HEK293 (cell line): ENCODE results near the gene AP1S1.
A peak's percentile ranks its signal among the peaks of the same experiment; 100 is the strongest.

Experiments used
- GLIS2 ChIP-seq: fragments of 450-650 bp; formaldehyde crosslinking; IDR thresholded peaks from 2 replicates; pipeline ENCODE4 v1.5.1; 2016; ENCODE audit warnings: missing biosample characterization, missing genetic modification characterization
- INSM2 ChIP-seq: fragments of 450-650 bp; formaldehyde crosslinking; IDR thresholded peaks from 2 replicates; pipeline ENCODE4 v1.5.1; 2016; ENCODE audit warnings: missing biosample characterization, missing genetic modification characterization
- KLF1 ChIP-seq: fragments of 450-650 bp; formaldehyde crosslinking; IDR thresholded peaks from 2 replicates; pipeline ENCODE4 v1.5.1; 2016; ENCODE audit warnings: missing biosample characterization, missing genetic modification characterization
- PATZ1 ChIP-seq: fragments of 450-650 bp; formaldehyde crosslinking; IDR thresholded peaks from 2 replicates; pipeline ENCODE4 v1.5.1; 2016; ENCODE audit warnings: missing biosample characterization, missing genetic modification characterization
- PRDM2 ChIP-seq: fragments of 450-650 bp; formaldehyde crosslinking; IDR thresholded peaks from 2 replicates; pipeline ENCODE4 v1.5.1; 2016; ENCODE audit warnings: missing biosample characterization, missing genetic modification characterization, borderline replicate concordance
- PRDM6 ChIP-seq: fragments of 450-650 bp; formaldehyde crosslinking; IDR thresholded peaks from 2 replicates; pipeline ENCODE4 v1.5.1; 2017; ENCODE audit warnings: missing biosample characterization, missing genetic modification characterization
- SCRT2 ChIP-seq: fragments of 450-650 bp; formaldehyde crosslinking; IDR thresholded peaks from 2 replicates; pipeline ENCODE4 v1.5.1; 2016; ENCODE audit warnings: missing biosample characterization, missing genetic modification characterization
- TRIM28 ChIP-seq: IDR thresholded peaks from 2 replicates; pipeline ENCODE4 v1.6.1; 2011; ENCODE audit warnings: low read length, control low read depth, borderline replicate concordance
- ZBTB17 ChIP-seq: fragments of 450-650 bp; formaldehyde crosslinking; IDR thresholded peaks from 2 replicates; pipeline ENCODE4 v1.5.1; 2016; ENCODE audit warnings: missing biosample characterization, missing genetic modification characterization
- ZBTB21 ChIP-seq: fragments of 450-650 bp; formaldehyde crosslinking; IDR thresholded peaks from 2 replicates; pipeline ENCODE4 v1.5.1; 2017; ENCODE audit warnings: missing biosample characterization, missing genetic modification characterization
- ZBTB7A ChIP-seq: fragments of 450-650 bp; formaldehyde crosslinking; IDR thresholded peaks from 2 replicates; pipeline ENCODE4 v1.5.1; 2016; ENCODE audit warnings: low read depth, missing biosample characterization, missing genetic modification characterization
- ZNF10 ChIP-seq: fragments of 450-650 bp; formaldehyde crosslinking; IDR thresholded peaks from 2 replicates; pipeline ENCODE4 v1.5.1; 2017; ENCODE audit warnings: missing biosample characterization, missing genetic modification characterization
- ZNF121 ChIP-seq: fragments of 450-650 bp; formaldehyde crosslinking; IDR thresholded peaks from 2 replicates; pipeline ENCODE4 v1.5.1; 2016; ENCODE audit warnings: missing biosample characterization, missing genetic modification characterization
- ZNF148 ChIP-seq: fragments of 450-650 bp; formaldehyde crosslinking; IDR thresholded peaks from 2 replicates; pipeline ENCODE4 v1.5.0; 2017; ENCODE audit warnings: missing biosample characterization, missing genetic modification characterization, borderline replicate concordance
- ZNF155 ChIP-seq: fragments of 450-650 bp; formaldehyde crosslinking; IDR thresholded peaks from 2 replicates; pipeline ENCODE4 v1.5.1; 2016; ENCODE audit warnings: missing biosample characterization, missing genetic modification characterization
- ZNF292 ChIP-seq: fragments of 450-650 bp; formaldehyde crosslinking; IDR thresholded peaks from 2 replicates; pipeline ENCODE4 v1.5.1; 2016; ENCODE audit warnings: low read depth, missing biosample characterization, missing genetic modification characterization, borderline replicate concordance
- ZNF354C ChIP-seq: fragments of 450-650 bp; formaldehyde crosslinking; IDR thresholded peaks from 2 replicates; pipeline ENCODE4 v1.5.1; 2016; ENCODE audit warnings: missing biosample characterization, missing genetic modification characterization, low read depth, borderline replicate concordance
- ZNF37A ChIP-seq: fragments of 450-650 bp; IDR thresholded peaks from 2 replicates; pipeline ENCODE4 v1.5.1; 2018; ENCODE audit warnings: missing biosample characterization, missing genetic modification characterization
- ZNF488 ChIP-seq: fragments of 450-650 bp; formaldehyde crosslinking; IDR thresholded peaks from 2 replicates; pipeline ENCODE4 v1.5.1; 2016; ENCODE audit warnings: missing biosample characterization, missing genetic modification characterization
- ZNF510 ChIP-seq: fragments of 450-650 bp; formaldehyde crosslinking; IDR thresholded peaks from 2 replicates; pipeline ENCODE4 v1.5.1; 2018; ENCODE audit warnings: mild to moderate bottlenecking, missing genetic modification characterization, missing biosample characterization; ENCODE audit not compliant: insufficient replicate concordance
- ZNF549 ChIP-seq: fragments of 450-650 bp; IDR thresholded peaks from 2 replicates; pipeline ENCODE4 v1.5.1; 2018; ENCODE audit warnings: missing biosample characterization, missing genetic modification characterization, mild to moderate bottlenecking, inconsistent platforms, moderate library complexity
- ZNF654 ChIP-seq: fragments of 450-650 bp; formaldehyde crosslinking; IDR thresholded peaks from 2 replicates; pipeline ENCODE4 v1.5.1; 2016; ENCODE audit warnings: low read depth, missing biosample characterization, missing genetic modification characterization
- ZNF670 ChIP-seq: fragments of 450-650 bp; formaldehyde crosslinking; IDR thresholded peaks from 2 replicates; pipeline ENCODE4 v1.5.1; 2016; ENCODE audit warnings: missing biosample characterization, missing genetic modification characterization, low read depth
- ZNF843 ChIP-seq: fragments of 450-650 bp; formaldehyde crosslinking; IDR thresholded peaks from 2 replicates; pipeline ENCODE4 v1.5.1; 2016; ENCODE audit warnings: missing biosample characterization, missing genetic modification characterization

The AP1S1 gene

GRCh38 chr7:101172854-101173751 is 18.8 kb downstream of the AP1S1 start (continued):
- TF ChIP-seq ZNF670: no peak
- no peak for TF ChIP-seq ZNF510
- TF ChIP-seq INSM2: no peak
- no peak for TF ChIP-seq ZNF549 (tag by site-specific recombination)
- peak; percentile 97 for TF ChIP-seq PATZ1
- TF ChIP-seq ZBTB7A: peak; percentile 95; the same call in 1 of the 2 replicates
- TF ChIP-seq ZNF121 (tag by site-specific recombination): no peak
- no peak; the same call in 1 of the 2 replicates for TF ChIP-seq ZNF10 (tag by site-specific recombination)
- TF ChIP-seq PRDM6 (tag by site-specific recombination): no peak
- no peak for TF ChIP-seq ZNF155
- no peak for TF ChIP-seq ZNF654 (tag by site-specific recombination)
- peak; percentile 72 for TF ChIP-seq KLF1 (tag by site-specific recombination)
- TF ChIP-seq ZNF488: no peak
- peak; percentile 99 for TF ChIP-seq GLIS2 (tag by site-specific recombination)
- TF ChIP-seq SCRT2 (tag by site-specific recombination): no peak
- peak; percentile 71 for TF ChIP-seq ZBTB17 (tag by site-specific recombination)
- no peak for TF ChIP-seq ZNF148 (tag by site-specific recombination)
- no peak for TF ChIP-seq TRIM28
- no peak for TF ChIP-seq ZNF354C (tag by site-specific recombination)
- TF ChIP-seq PRDM2 (tag by site-specific recombination): no peak
- no peak for TF ChIP-seq ZNF292 (tag by site-specific recombination)
- TF ChIP-seq ZNF843 (tag by site-specific recombination): no peak
- TF ChIP-seq ZNF37A: no peak
- TF ChIP-seq ZBTB21: no peak
